Spleen (tissue), 11 donors: ENCODE results near the gene NCKIPSD. TPM values are rescaled to one million over a fixed set of nuclear protein-coding genes. Genes with fewer than 3 reads are reported as not detected.

ENCODE experiments used
- DNase-seq: peaks from one replicate; pipeline ENCODE4 v3.0.0-alpha.2; 2020
- H3K27ac ChIP-seq, 8 donors: fragments of 200-600 bp; sonication (generic) in 7 of 8; 1 replicate in 4 of 8; 2 replicates in 4 of 8; pipeline versions ENCODE4 v1.5.0 to v1.8.0; 2016 to 2021; ENCODE audit warnings: inconsistent platforms in 4 of 8, mild to moderate bottlenecking in 4 of 8, moderate library complexity in 1 of 8
- H3K27me3 ChIP-seq, 7 donors: fragments of 200-600 bp; sonication (generic) in 6 of 7; replicated peaks in 1 of 7; 1 replicate in 4 of 7; 2 replicates in 3 of 7; pipeline versions ENCODE4 v1.5.0 to v1.8.0; 2016 to 2021; ENCODE audit warnings: inconsistent platforms in 3 of 7, mild to moderate bottlenecking in 1 of 7
- H3K36me3 ChIP-seq, 6 donors: fragments of 200-600 bp; sonication (generic) in 5 of 6; 1 replicate in 4 of 6; 2 replicates in 2 of 6; pipeline versions ENCODE4 v1.5.0 to v1.8.0; 2016 to 2021; ENCODE audit warnings: inconsistent platforms in 2 of 6
- H3K4me1 ChIP-seq, 6 donors: fragments of 200-600 bp; sonication (generic) in 5 of 6; 1 replicate in 3 of 6; 2 replicates in 3 of 6; pipeline versions ENCODE4 v1.5.0 to v1.8.0; 2016 to 2021; ENCODE audit warnings: inconsistent platforms in 3 of 6
- H3K4me3 ChIP-seq, 8 donors: fragments of 200-600 bp; sonication (generic) in 7 of 8; 1 replicate in 4 of 8; 2 replicates in 4 of 8; pipeline versions ENCODE4 v1.5.0 to v1.8.0; 2016 to 2021; ENCODE audit warnings: inconsistent platforms in 4 of 8, mild to moderate bottlenecking in 4 of 8, moderate library complexity in 2 of 8
- H3K9me3 ChIP-seq, 8 donors: fragments of 200-600 bp; sonication (generic) in 7 of 8; 1 replicate in 4 of 8; 2 replicates in 4 of 8; pipeline versions ENCODE4 v1.5.0 to v1.8.0; 2016 to 2021; ENCODE audit warnings: inconsistent platforms in 4 of 8
- CTCF ChIP-seq, 11 experiments: fragments of 200-600 bp in 7 of 11; fragments of 450-650 bp in 4 of 11; sonication (generic) in 4 of 11; IDR thresholded peaks in 8 of 11; conservative IDR thresholded peaks in 3 of 11; 1 replicate in 7 of 11; 2 replicates in 4 of 11; pipeline versions ENCODE4 v1.4.0 to v1.8.0; 2016 to 2021; ENCODE audit warnings: antibody characterized with exemption in 11 of 11, inconsistent platforms in 4 of 11, mild to moderate bottlenecking in 1 of 11
- POLR2A ChIP-seq, 3 donors: fragments of 450-650 bp; IDR thresholded peaks; one replicate each; pipeline ENCODE4 v1.5.1; 2017; ENCODE audit warnings: antibody characterized with exemption in 3 of 3, mild to moderate bottlenecking in 1 of 3
- POLR2AphosphoS5 ChIP-seq, 3 donors: sonication (generic); formaldehyde crosslinking; IDR thresholded peaks; one replicate each; pipeline ENCODE4 v1.5.1; 2017; ENCODE audit warnings: antibody characterized with exemption in 3 of 3
- WGBS, 5 donors: extraction: QIAGEN DNeasy Blood & Tissue Kit in 3 of 5; methylation state at CpG; one replicate each; pipeline versions ENCODE4 v1.1.5 to v1.1.7; 2013 to 2018; 5-methylcytosine and 5-hydroxymethylcytosine counted together
- intact Hi-C: fragments of 100-400 bp; cut with DNase I; formaldehyde crosslinking; loops from one replicate; pipeline ENCODE4 v1.15.0; 2023; ENCODE audit warnings: low total_unique reads
- polyA plus RNA-seq, 3 donors: library from polyadenylated mRNA; stranded (reverse); fragments of 200-250 nt; gene quantifications; one replicate each; pipeline ENCODE4 v1.2.1, GENCODE V29; 2013
- total RNA-seq, 7 donors: library from RNA; depleted of rRNA in 3 of 7; stranded (reverse); fragments of >200 nt in 3 of 7; fragmentation: NEBNext Ultra II Directional in 4 of 7; extraction: Animal tissue kit (Norgen Biotek cat#: 25700) in 4 of 7; gene quantifications; one replicate each; pipeline versions ENCODE4 v1.1.0 to v1.2.1, GENCODE V29; 2016 to 2021
- donor health status: healthy with polysubstance abuse.
- donor health status: DM: no; HTN: no; CAD: no; lungs with moderate emphysema.
- donor health status: DM: no; HTN: no; CAD: no.
- donor health status: Bipolar disorder and iron deficiency.
- donor health status: healthy.
- donor health status: DM: no; HTN: no; CAD: no.
- donor health status: DM: yes; HTN: yes; CAD: no.

The NCKIPSD gene
- total and polyA plus RNA-seq, 10 donors: 5.9 to 33.9 (median 17.8) TPM

GRCh38 chr3:48698891-48699290, 13.2 kb upstream of the NCKIPSD start:
- peaks cover 0 to 83% (median 32%) of the 10 kb centered on the region in 6 donors for H3K36me3 ChIP-seq
- H3K27me3 ChIP-seq: no peaks in the 10 kb centered on the region
- no peak for TF ChIP-seq POLR2A (IDR thresholded peaks at IDR 0.05)
- TF ChIP-seq CTCF (IDR thresholded peaks at IDR 0.05 in 8 of 11, conservative IDR thresholded peaks at IDR 0.05 in 3 of 11): no peak
- TF ChIP-seq POLR2AphosphoS5 (IDR thresholded peaks at IDR 0.05): no peak
- H3K27ac ChIP-seq: no peak overlapping the region
- DNase-seq: peak; percentile 41
- H3K9me3 ChIP-seq: no peaks in the 10 kb centered on the region
- no peak overlapping the region for H3K4me3 ChIP-seq
- intact Hi-C loops: no loop called here
- WGBS, 5 donors: 94 to 98% (median 97%) methylated on average over 8 of the region's 8 CpGs
- H3K4me1 ChIP-seq: peaks cover 0 to 87% (median 28%) of the 10 kb centered on the region in 6 donors

GRCh38 chr3:48697952-48698351, 12.2 kb upstream of the NCKIPSD start:
- TF ChIP-seq POLR2A (IDR thresholded peaks at IDR 0.05) (no peak), POLR2AphosphoS5 (IDR thresholded peaks at IDR 0.05) (no peak), CTCF (IDR thresholded peaks at IDR 0.05 in 8 of 11, conservative IDR thresholded peaks at IDR 0.05 in 3 of 11) (no peak)
- Histone ChIP-seq H3K27ac (no peak overlapping the region), H3K36me3 (peaks cover 0 to 89% (median 41%) of the 10 kb centered on the region in 6 donors), H3K4me3 (no peak overlapping the region), H3K9me3 (no peaks in the 10 kb centered on the region), H3K4me1 (peaks cover 0 to 86% (median 24%) of the 10 kb centered on the region in 6 donors), H3K27me3 (no peaks in the 10 kb centered on the region)
- no peak for DNase-seq
- WGBS, 5 donors: 87 to 93% (median 89%) methylated on average over 3 of the region's 3 CpGs
- intact Hi-C loops: no loop called here

GRCh38 chr3:48696601-48697000, 10.9 kb upstream of the NCKIPSD start:
- Histone ChIP-seq H3K4me1 (peaks cover 0 to 72% (median 18%) of the 10 kb centered on the region in 6 donors), H3K27me3 (no peaks in the 10 kb centered on the region), H3K9me3 (no peaks in the 10 kb centered on the region), H3K36me3 (peaks cover 0 to 90% (median 52%) of the 10 kb centered on the region in 6 donors), H3K27ac (peak overlapping the region in 1 of 8 donors; percentile 21), H3K4me3 (no peak overlapping the region)
- intact Hi-C loops: no loop called here
- no peak for DNase-seq
- TF ChIP-seq POLR2A (IDR thresholded peaks at IDR 0.05): no peak
- TF ChIP-seq CTCF (IDR thresholded peaks at IDR 0.05 in 8 of 11, conservative IDR thresholded peaks at IDR 0.05 in 3 of 11): no peak
- no peak for TF ChIP-seq POLR2AphosphoS5 (IDR thresholded peaks at IDR 0.05)

- Histone ChIP-seq H3K27ac (peak overlapping the region in 2 of 8 donors; percentile 70 to 71), H3K9me3 (no peaks in the 10 kb centered on the region), H3K4me3 (no peak overlapping the region), H3K36me3 (peaks cover 0 to 90% (median 55%) of the 10 kb centered on the region in 6 donors), H3K27me3 (no peaks in the 10 kb centered on the region), H3K4me1 (peaks cover 0 to 69% (median 18%) of the 10 kb centered on the region in 6 donors)
- intact Hi-C loops: no loop called here
- DNase-seq: no peak
- no peak for TF ChIP-seq POLR2A (IDR thresholded peaks at IDR 0.05)
- TF ChIP-seq CTCF (IDR thresholded peaks at IDR 0.05 in 8 of 11, conservative IDR thresholded peaks at IDR 0.05 in 3 of 11): no peak
- no peak for TF ChIP-seq POLR2AphosphoS5 (IDR thresholded peaks at IDR 0.05)
- WGBS, 5 donors: 94 to 98% (median 97%) methylated on average over 5 of the region's 5 CpGs
These were observed 10.4 kb upstream of the NCKIPSD start for GRCh38 chr3:48696156-48696555.
